ENCODE results near the gene EIF3B.

DNA sequence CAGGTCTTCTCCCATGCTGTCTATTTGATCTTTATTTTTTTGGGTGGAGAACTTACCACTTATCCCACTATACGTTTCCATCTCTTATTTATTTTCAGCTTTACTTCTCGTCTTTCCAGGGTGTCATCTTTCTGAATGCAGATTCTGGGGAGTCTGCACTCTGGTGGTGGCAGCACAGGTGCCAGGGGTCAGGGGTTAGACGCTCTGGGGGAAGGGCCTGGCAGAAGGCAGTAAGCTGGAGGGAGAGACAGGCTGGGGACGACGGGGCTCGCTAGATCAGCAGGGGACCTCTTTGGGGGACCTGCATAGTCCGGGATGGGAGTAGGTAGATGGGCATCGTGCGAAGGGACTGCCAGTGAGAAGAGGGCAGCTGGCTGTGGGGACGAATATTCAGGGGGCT is 71.1 kb downstream of the EIF3B start:
- TF ChIP-seq, protein P1, sequence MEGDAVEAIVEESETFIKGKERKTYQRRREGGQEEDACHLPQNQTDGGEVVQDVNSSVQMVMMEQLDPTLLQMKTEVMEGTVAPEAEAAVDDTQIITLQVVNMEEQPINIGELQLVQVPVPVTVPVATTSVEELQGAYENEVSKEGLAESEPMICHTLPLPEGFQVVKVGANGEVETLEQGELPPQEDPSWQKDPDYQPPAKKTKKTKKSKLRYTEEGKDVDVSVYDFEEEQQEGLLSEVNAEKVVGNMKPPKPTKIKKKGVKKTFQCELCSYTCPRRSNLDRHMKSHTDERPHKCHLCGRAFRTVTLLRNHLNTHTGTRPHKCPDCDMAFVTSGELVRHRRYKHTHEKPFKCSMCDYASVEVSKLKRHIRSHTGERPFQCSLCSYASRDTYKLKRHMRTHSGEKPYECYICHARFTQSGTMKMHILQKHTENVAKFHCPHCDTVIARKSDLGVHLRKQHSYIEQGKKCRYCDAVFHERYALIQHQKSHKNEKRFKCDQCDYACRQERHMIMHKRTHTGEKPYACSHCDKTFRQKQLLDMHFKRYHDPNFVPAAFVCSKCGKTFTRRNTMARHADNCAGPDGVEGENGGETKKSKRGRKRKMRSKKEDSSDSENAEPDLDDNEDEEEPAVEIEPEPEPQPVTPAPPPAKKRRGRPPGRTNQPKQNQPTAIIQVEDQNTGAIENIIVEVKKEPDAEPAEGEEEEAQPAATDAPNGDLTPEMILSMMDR (IDR thresholded peaks at IDR 0.05) = no peak
- TF ChIP-seq POLR2A (IDR thresholded peaks at IDR 0.05) = no peak

Measured in adrenal gland (tissue), 5 donors.